ENCODE measurements around the gene FOXP4.

DNA sequence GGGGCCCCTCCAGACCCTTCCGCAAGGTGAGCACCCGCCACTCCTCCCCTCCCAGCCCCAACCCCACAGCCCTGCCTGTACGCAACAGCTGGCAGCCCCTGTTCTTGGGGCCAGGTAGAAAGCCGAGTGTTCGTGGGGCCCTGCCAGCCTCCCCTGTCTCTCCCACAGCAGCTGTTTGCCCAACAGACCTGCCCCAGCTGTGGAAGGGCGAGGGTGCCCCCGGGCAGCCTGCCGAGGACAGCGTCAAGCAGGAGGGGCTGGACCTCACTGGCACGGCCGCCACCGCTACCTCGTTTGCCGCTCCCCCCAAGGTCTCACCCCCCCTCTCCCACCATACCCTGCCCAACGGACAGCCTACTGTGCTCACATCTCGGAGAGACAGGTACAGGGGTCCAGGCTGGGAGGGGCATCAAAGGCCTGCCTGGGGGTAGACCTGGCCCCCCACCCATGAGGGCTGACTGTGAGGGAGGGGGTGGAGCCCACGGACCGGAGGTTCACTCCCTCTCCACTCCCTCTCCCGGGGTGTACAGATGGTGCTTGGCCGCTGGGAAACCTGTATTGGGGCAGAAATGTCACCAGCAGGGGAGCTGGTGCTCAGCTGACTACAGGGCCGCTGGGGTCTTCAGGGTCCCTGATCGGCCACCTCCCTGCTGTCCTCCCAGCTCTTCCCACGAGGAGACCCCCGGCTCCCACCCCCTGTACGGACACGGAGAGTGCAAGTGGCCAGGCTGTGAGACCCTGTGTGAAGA lies 41.1 kb downstream of the FOXP4 start:
- TF ChIP-seq, protein P1, sequence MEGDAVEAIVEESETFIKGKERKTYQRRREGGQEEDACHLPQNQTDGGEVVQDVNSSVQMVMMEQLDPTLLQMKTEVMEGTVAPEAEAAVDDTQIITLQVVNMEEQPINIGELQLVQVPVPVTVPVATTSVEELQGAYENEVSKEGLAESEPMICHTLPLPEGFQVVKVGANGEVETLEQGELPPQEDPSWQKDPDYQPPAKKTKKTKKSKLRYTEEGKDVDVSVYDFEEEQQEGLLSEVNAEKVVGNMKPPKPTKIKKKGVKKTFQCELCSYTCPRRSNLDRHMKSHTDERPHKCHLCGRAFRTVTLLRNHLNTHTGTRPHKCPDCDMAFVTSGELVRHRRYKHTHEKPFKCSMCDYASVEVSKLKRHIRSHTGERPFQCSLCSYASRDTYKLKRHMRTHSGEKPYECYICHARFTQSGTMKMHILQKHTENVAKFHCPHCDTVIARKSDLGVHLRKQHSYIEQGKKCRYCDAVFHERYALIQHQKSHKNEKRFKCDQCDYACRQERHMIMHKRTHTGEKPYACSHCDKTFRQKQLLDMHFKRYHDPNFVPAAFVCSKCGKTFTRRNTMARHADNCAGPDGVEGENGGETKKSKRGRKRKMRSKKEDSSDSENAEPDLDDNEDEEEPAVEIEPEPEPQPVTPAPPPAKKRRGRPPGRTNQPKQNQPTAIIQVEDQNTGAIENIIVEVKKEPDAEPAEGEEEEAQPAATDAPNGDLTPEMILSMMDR (IDR thresholded peaks at IDR 0.05; ENCODE audit: low read length) = no peak
- no peak for TF ChIP-seq EZH2 (IDR thresholded peaks at IDR 0.05; ENCODE audit: borderline replicate concordance, low read length)

Data from OCI-LY1 (cell line).